HG02610 (cell line): ENCODE measurements around the gene C20orf204.

Experiments
- ATAC-seq: cut with Tn5 transposase; IDR thresholded peaks from one replicate; pipeline ENCODE4 v1.9.1; 2021; ENCODE audit warnings: mild to moderate bottlenecking, moderate library complexity; ENCODE audit not compliant: unreplicated experiment

The C20orf204 gene

GRCh38 chr20:64025826-64026412 is 10.1 kb upstream of the C20orf204 start:
- no peak for ATAC-seq

GRCh38 chr20:64027981-64028685 is 7.8 kb upstream of the C20orf204 start:
- ATAC-seq, result no peak

GRCh38 chr20:64029293-64030117 is 6.5 kb upstream of the C20orf204 start:
- ATAC-seq, result no peak

GRCh38 chr20:64030371-64031134 is 5.4 kb upstream of the C20orf204 start:
- ATAC-seq, result no peak

GRCh38 chr20:64031822-64032314 is 4.1 kb upstream of the C20orf204 start:
- no peak for ATAC-seq

- ATAC-seq, result no peak
These were observed 3.0 kb upstream of the C20orf204 start for GRCh38 chr20:64032706-64033624.

- no peak for ATAC-seq
These were observed 1.9 kb upstream of the C20orf204 start for GRCh38 chr20:64033981-64034493.

- ATAC-seq, result no peak
These were observed 683 bp upstream of the C20orf204 start for GRCh38 chr20:64035066-64035932.

- no peak for ATAC-seq
These were observed 590 bp downstream of the C20orf204 start for GRCh38 chr20:64036346-64037198.

GRCh38 chr20:64037199-64037497 is 1.2 kb downstream of the C20orf204 start:
- ATAC-seq, result no peak

GRCh38 chr20:64037498-64038213 is 1.7 kb downstream of the C20orf204 start:
- no peak for ATAC-seq

- peak; percentile 26 for ATAC-seq
These were observed 2.2 kb downstream of the C20orf204 start for GRCh38 chr20:64038224-64038564.

- ATAC-seq, result peak; percentile 35
These were observed 2.7 kb downstream of the C20orf204 start for GRCh38 chr20:64038565-64039292.

GRCh38 chr20:64039293-64040160 is 3.5 kb downstream of the C20orf204 start:
- no peak for ATAC-seq

GRCh38 chr20:64040231-64041039 is 4.5 kb downstream of the C20orf204 start:
- no peak for ATAC-seq
